Osteocyte (in vitro differentiated cells): ENCODE measurements around the gene MYO5C. TPM values are rescaled to one million over a fixed set of nuclear protein-coding genes. Genes with fewer than 3 reads are reported as not detected.

Experiments
- DNase-seq: peaks from one replicate; pipeline ENCODE4 v3.0.0; 2021; ENCODE audit warnings: mixed read lengths; ENCODE audit not compliant: unreplicated experiment; ENCODE audit errors: extremely low spot score
- H3K27ac Mint-ChIP-seq: one replicate; pipeline ENCODE4 v1.8.0; 2021; ENCODE audit warnings: mild to moderate bottlenecking, mixed read lengths; ENCODE audit not compliant: unreplicated experiment
- H3K27me3 Mint-ChIP-seq: one replicate; pipeline ENCODE4 v1.8.0; 2021; ENCODE audit warnings: mixed read lengths; ENCODE audit not compliant: unreplicated experiment
- H3K36me3 Mint-ChIP-seq: one replicate; pipeline ENCODE4 v1.8.0; 2021; ENCODE audit warnings: mixed read lengths; ENCODE audit not compliant: unreplicated experiment
- H3K4me1 Mint-ChIP-seq: one replicate; pipeline ENCODE4 v1.8.0; 2021; ENCODE audit warnings: mixed read lengths; ENCODE audit not compliant: unreplicated experiment
- H3K4me3 Mint-ChIP-seq: one replicate; pipeline ENCODE4 v1.8.0; 2021; ENCODE audit warnings: mild to moderate bottlenecking, moderate library complexity, mixed read lengths; ENCODE audit not compliant: unreplicated experiment
- H3K9me3 Mint-ChIP-seq: one replicate; pipeline ENCODE4 v1.8.0; 2021; ENCODE audit warnings: mixed read lengths; ENCODE audit not compliant: unreplicated experiment
- CTCF ChIP-seq: fragments of 200-600 bp; sonication (generic); IDR thresholded peaks from 2 replicates; pipeline ENCODE4 v1.5.0; 2021; ENCODE audit warnings: antibody characterized with exemption, mild to moderate bottlenecking, moderate library complexity
- total RNA-seq: library from RNA; stranded (reverse); gene quantifications from 2 replicates; pipeline ENCODE4 v1.2.1, GENCODE V29; 2021

MYO5C gene
- total RNA-seq, 1 donor from 2014 or later: 4.0 TPM

GRCh38 chr15:52324109-52324508 is 28.5 kb upstream of the MYO5C start:
- Mint-ChIP-seq H3K27ac (no peak overlapping the region), H3K9me3 (no peaks in the 10 kb centered on the region), H3K27me3 (no peaks in the 10 kb centered on the region), H3K36me3 (peaks cover 44% of the 10 kb centered on the region), H3K4me1 (no peaks in the 10 kb centered on the region), H3K4me3 (no peak overlapping the region)
- no peak for TF ChIP-seq CTCF
- DNase-seq: no peak

- Mint-ChIP-seq H3K27me3 (no peaks in the 10 kb centered on the region), H3K4me3 (no peak overlapping the region), H3K4me1 (no peaks in the 10 kb centered on the region), H3K9me3 (no peaks in the 10 kb centered on the region), H3K36me3 (peaks cover 44% of the 10 kb centered on the region), H3K27ac (no peak overlapping the region)
- DNase-seq: no peak
- no peak for TF ChIP-seq CTCF
These were observed 23.3 kb upstream of the MYO5C start for GRCh38 chr15:52318729-52319500.

GRCh38 chr15:52317688-52318087 is 22.1 kb upstream of the MYO5C start:
- H3K4me1 Mint-ChIP-seq: no peaks in the 10 kb centered on the region
- TF ChIP-seq CTCF: no peak
- DNase-seq: no peak
- H3K9me3 Mint-ChIP-seq: no peaks in the 10 kb centered on the region
- H3K4me3 Mint-ChIP-seq: no peak overlapping the region
- H3K36me3 Mint-ChIP-seq: peaks cover 49% of the 10 kb centered on the region
- no peaks in the 10 kb centered on the region for H3K27me3 Mint-ChIP-seq
- H3K27ac Mint-ChIP-seq: no peak overlapping the region

- no peaks in the 10 kb centered on the region for H3K27me3 Mint-ChIP-seq
- H3K4me3 Mint-ChIP-seq: no peak overlapping the region
- H3K4me1 Mint-ChIP-seq: no peaks in the 10 kb centered on the region
These were observed 21.4 kb upstream of the MYO5C start for GRCh38 chr15:52317022-52317421.

More at GRCh38 chr15:52317022-52317421, 21.4 kb upstream of the MYO5C start:
- H3K27ac Mint-ChIP-seq: no peak overlapping the region
- TF ChIP-seq CTCF: no peak
- no peaks in the 10 kb centered on the region for H3K9me3 Mint-ChIP-seq
- DNase-seq: no peak
- H3K36me3 Mint-ChIP-seq: peaks cover 48% of the 10 kb centered on the region
